GM19452 (cell line): Measurements from ENCODE around the gene DPM2.
A peak's percentile ranks its signal among the peaks of the same experiment; 100 is the strongest.

ENCODE experiments used
- ATAC-seq: cut with Tn5 transposase; IDR thresholded peaks from one replicate; pipeline ENCODE4 v1.9.1; 2021; ENCODE audit not compliant: unreplicated experiment

The DPM2 gene

DNA sequence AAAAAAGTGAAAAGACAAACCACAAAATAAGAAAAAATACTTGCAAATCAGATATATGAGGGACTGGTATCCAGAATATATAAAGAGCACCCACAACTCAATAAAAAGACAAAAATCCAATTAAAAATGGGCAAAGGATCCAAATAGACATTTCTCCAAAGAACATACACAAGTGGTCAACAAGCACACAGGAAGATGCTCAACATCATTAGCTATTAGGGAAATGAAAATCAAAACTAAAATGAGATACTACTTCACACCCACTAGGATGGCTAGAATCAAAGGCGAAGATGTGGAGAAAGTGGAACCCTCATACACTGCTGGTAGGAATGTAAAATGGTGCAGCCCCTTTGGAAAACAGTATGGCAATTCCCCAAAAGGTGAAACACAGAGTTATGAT is 21.1 kb upstream of the DPM2 start:
- ATAC-seq = no peak

GRCh38 chr9:127955294-127956015 is 17.8 kb upstream of the DPM2 start:
- peak; percentile 60 for ATAC-seq

DNA sequence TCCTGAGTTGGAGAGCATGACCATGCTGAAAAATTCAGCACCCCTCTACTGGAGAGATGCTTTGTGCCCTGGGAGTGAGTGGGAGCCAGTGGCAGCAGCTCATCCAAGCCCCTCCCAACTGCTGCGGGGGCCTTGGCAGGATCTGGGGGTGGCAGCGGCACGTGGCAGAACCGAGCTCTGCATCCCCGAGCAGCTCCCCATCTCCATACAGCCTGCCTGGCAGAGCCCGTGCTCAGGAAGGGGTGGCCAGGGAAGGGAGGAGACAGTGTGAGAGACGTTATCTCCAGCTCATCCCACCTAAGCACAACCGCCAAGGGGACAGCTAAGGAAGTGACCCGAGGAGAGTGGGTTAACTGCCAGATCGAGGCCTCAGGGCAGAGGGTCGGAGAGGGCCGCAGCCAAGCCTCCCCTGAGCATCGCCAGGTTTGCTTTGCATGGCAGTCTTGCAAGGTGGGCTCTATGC is 17.2 kb upstream of the DPM2 start:
- no peak for ATAC-seq

- no peak for ATAC-seq
Measured at GRCh38 chr9:127953768-127954505, 16.3 kb upstream of the DPM2 start.

DNA sequence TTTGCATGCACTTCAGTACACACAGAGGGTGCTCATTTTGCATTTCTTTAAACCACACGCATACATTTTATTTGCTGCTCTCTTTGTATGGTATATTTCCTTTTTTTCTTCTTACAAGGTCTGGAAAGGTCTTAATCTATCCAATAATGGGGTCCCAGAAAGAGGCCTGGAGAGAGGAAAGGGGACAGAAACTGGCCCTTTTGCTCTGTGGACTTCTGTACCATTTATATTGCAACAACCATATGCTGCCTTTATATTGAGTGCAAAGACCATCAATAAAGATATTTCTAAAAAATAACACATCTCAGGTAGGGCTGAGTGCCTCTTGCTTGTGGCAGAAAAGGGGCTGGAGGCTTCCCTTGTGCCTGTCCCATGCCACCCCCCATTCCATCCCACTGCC is 15.5 kb upstream of the DPM2 start:
- ATAC-seq = no peak

- ATAC-seq = no peak
Measured at GRCh38 chr9:127950513-127951289, 13.0 kb upstream of the DPM2 start.

DNA sequence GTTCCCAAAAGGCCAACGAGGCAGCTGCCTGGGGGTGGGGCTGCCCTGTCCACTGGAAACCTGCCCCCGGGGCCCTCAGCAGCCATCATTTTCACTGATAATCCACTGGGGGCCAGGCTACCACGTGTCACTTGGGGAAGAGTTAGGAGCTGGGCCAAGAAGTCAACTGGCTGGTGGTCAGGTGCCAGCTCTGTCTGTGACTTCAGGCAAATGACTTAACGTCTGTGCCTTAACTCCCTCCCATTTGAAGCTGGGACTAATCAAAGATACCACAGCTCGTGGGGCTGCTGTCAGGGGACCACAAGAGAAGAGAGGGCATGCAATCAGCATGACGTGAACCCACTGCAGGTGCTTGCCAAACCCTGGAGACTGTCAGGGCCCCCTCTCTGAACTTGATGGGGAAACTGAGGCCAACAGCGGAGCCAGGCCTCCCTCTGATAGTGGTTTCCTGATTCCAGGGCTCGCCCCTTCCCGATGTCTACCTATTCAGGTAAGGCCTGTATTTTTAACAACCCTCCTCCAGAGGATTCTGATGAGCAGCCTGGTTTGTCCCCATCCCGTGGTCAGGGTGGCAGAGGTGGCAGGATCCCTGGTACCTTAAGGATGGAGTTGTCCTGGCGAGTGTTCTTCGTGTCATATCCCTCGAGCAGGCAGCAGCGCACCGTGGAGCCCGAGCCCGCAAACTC is 12.3 kb upstream of the DPM2 start:
- ATAC-seq = no peak

DNA sequence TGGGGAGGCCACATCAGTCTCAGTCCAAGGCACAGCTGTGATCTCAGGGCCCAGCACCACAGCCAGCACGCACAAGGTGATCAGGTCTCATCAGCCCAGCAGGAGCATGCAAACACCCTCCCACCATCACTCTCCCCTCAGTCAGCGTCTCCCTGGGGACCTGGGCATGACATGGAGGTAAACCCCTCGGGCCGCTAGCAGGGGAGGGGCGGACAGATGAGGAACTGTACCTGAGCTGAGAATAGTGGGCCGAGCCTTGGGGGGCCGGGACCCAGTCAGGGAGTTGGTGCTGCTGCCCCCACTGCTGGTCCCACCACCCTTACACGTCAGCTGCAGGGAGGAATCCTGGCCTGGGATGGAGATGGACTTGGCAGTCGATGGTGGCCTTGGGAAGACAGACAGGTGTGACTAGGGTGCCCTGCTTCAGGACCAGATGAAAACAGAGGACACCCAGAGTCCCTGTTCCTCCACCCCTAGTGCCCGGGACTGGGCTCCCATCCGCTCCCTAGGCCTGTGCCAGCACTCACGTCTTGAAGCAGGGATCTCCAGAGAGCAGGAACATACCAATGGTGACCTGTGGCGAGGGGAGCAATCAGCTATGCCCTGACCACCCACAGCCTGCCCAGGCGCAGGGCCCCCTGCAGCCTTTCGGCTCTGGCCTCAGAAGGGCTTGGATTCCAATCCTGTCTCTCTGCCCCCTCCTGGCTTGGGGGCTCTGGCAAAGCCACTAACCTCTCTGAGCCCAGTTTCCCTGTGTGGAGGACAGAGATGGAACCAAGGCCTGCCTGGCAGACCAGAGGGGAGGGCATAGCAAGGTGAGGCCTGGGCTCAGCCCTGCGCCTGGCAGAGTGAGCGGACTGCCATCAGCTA is 10.4 kb upstream of the DPM2 start:
- no peak for ATAC-seq

DNA sequence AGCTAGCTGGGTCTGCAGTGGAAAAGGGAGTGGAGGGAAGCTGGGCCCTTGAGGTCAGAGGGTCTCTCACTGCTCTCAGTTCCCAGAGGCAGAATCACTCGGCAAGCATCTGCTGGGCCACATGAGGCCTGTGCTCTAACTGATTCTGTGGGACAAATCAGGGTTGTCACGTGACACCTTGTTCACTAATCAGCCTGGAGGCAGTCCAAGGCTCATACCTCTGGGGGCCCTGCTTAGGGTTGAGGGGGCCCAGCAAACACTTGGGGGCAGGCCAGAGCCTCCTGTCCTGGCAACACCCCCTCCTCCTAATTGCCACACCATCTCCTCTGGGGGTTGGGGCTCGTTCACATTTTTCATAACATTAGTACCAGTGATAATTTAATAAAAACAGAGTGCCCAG is 9.1 kb upstream of the DPM2 start:
- ATAC-seq = no peak

- no peak for ATAC-seq
Measured at GRCh38 chr9:127945942-127946341, 8.3 kb upstream of the DPM2 start.

- ATAC-seq = no peak
Measured at GRCh38 chr9:127945338-127945737, 7.7 kb upstream of the DPM2 start.

DNA sequence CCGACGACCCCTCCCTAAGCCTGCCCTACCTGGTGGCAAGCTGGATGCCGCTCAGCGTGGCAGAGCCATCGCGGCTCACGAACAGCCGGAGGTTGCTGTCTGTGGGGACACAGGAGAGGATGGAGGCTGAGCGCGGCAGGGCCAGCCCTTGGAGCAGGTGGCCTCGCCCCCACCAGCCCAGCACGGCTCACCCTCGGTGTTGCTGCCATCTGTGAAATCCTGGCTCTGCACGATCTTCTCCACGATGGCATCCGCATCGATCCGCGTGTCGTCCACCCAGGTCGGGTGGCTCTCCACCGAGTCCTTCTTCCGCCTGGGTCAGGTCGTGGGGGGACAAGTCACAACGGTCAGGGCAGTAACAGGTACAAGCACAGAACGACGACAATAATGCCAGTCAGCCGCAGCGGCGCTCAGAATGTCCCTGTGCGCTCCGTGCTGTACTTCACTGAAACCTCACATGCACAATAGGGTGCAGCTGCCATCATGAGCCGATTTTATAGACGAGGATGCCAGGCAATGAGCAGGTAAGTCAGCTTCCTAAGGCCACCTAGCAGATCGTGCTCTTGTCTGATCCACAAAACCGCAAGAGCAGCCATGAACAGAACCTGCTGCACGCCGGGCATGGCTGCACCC is 7.0 kb upstream of the DPM2 start:
- no peak for ATAC-seq

DNA sequence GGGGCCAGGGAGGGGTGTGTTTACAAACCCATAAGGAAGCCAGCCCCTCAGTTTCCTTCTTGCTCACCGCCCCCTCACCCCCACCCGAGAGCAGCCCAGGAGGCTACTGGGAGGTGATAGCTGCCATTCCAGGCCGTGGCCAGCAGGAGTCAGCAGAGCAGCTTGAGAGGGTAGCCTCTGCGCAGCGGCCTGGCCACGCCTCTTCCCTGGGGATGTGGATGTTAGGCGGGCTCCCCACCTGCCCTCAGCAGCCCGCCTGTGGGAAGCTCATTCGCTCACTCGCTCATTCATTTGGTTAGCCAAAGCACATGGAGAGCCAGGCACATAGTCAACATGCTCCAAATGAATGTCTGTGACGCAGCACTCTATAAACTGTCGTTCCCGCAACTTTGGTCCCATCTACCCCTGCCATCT is 6.1 kb upstream of the DPM2 start:
- ATAC-seq = no peak

DNA sequence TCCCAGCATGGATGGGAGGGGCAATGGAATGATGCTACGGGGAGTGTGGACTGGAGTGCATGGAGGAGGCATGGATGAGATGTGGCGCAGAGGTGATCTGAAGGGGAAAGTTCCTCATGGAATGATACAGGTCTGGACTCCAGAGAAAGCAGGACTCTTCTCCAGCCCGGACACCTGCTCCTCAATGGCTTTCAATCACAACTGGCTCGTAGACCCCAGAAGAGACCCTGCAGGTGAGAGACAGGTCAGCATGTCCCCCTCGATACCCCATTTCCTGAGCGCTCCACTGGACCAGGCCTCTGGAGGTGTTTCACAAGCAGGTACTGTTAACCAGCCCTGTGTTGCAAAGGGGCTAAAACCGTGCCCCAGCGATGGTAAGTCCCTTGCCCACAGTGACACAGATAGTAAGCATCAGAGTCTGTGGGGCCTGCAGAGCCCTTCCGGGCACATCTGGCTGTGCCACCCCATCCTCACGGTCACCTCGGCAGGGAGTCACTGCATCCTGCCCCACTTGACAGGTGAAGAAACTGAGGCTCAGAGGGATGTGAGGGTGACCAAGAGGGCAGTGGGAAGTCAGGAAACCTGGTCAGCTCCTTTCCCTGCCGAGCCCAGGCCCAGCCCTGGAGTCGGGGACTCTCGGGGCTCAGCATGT is 5.5 kb upstream of the DPM2 start:
- ATAC-seq = no peak

DNA sequence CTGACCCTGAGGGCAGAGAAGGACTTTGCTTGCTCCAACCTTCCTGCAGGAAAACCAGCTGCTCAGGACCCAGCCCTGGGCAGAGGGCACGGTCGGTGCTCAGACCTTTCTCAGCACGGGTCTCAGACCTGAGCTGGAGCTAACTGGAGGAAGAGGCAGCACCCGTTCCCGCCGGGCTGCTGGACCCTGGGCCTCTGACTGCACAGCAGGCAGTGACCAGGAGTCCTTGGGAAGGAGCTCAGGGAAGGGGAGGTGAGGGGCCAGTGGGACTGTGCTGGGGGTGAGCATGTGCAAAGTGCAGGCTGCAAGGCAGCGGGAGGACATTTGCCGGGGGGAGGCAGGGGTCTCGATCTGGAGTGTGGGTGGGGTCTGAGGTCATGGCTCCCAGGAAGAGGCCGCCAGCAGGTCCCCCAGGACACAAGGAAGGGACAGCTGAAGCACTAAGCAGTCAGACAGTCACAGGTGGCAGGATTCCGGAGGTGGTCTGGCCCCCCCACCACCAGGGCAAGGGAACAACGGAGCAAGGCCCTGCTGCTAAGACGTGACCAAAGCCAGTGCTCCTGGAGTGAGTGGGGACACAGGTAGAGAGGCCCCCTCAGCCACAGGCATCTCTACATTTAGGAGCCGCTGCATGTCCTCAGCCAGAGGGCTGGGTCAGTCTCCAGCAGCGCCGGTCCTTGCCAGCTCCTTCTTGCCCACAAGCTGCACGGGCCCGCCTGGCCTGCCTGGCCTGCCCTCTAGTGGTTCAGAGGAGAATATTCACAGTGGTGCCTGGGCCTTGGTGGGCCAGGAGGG is 4.8 kb upstream of the DPM2 start:
- ATAC-seq = no peak

- no peak for ATAC-seq
Measured at GRCh38 chr9:127941961-127942215, 4.2 kb upstream of the DPM2 start.

DNA sequence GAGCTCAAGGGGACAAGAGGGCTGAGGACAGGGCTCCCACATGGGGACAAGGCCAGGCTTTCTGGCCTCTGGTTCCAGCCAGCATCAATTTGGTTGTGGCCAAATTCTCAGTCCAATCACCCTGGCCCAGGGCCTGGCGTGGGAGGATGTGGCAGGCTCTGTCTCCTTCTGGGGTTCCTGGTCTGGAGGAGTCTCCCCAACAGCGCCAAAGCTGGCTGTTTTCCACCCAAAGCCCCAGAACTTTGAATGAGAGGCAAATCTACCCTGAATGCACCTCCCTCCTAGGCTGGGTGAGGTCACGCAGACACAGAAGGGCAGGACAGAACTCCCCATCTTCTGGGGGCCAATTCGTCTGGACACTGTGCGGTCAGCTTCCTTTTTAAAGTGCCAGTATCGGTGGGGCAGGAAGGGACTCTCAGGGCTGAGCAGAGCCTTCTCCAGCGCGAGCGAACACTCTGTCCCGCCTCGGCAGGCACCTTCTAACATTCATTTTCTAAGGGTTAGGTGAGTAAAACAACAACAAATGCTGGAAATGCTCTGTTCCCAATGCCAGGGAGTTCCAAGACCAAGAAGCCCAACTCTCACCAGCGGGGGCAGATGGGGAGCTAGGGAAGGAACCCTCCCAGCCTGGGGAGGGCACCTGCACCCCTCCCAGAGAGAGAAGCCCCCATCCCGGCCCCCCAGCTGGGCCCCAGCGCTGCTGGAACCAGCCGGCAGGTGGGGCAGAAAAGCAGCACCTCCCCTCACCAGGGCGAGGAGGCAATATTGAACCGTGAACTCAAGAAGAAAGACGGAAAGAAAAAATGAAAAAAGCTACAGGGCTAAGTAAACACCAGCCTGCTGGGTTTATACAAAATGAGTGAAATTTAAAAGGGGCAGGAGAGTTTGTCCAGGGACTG is 3.7 kb upstream of the DPM2 start:
- no peak for ATAC-seq

DNA sequence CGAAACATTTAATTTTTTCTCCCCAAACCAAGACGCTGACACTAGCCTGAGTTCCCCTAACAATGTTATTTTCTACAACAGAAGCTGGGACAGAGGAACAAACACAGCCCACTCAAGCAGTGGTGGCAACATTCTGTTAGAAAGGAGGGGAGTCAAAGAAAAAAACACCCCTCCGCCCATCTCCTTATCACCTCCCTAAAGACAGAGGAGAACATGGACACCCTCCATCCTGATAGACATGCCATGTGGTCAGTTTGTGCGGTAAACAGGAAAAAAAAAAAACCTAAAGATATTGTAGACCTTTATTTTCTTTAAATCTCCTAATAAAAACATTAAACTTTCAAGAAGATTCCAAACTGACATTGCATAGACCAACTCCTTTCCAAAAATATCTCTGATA is 2.9 kb upstream of the DPM2 start:
- ATAC-seq = no peak
